Keratinocyte (primary cell): ENCODE data around the gene TMEM138. TPM values are rescaled to one million over a fixed set of nuclear protein-coding genes. Genes with fewer than 3 reads are reported as not detected.
"Not testable (repeated sequence)": the region's sequence is repeated elsewhere in the genome, so short reads cannot be mapped to it uniquely, and the experiment has no call there.

Experiments used
- DNase-seq: peaks from one replicate; pipeline ENCODE4 v3.0.0-alpha.2; 2011; ENCODE audit warnings: low read depth, missing footprints, low spot score
- FAIRE-seq: peaks from 2 replicates; lab custom pipeline; 2011; peaks lifted over from hg19 to GRCh38; lab: Jason Lieb, UNC
- H2AFZ ChIP-seq: 2 replicates; pipeline ENCODE4 v1.6.0; 2012; ENCODE audit warnings: low read length, control low read depth, inconsistent platforms; ENCODE audit not compliant: control insufficient read depth
- H3K27ac ChIP-seq: 2 replicates; pipeline ENCODE4 v1.5.1; 2011; ENCODE audit warnings: low read length; ENCODE audit not compliant: control insufficient read depth, insufficient read depth
- H3K27me3 ChIP-seq: 3 replicates; pipeline ENCODE4 v1.6.0; 2011; ENCODE audit warnings: low read length; ENCODE audit not compliant: control insufficient read depth, insufficient read depth; ENCODE audit errors: extremely low read depth
- H3K36me3 ChIP-seq, 2 experiments: 2 replicates in 1 of 2; 3 replicates in 1 of 2; pipeline ENCODE4 v1.5.1; 2011; ENCODE audit warnings: low read length in 2 of 2, mild to moderate bottlenecking in 1 of 2; ENCODE audit not compliant: control insufficient read depth in 2 of 2, insufficient read depth in 2 of 2; ENCODE audit errors: extremely low read depth in 1 of 2
- H3K4me1 ChIP-seq: 3 replicates; pipeline ENCODE4 v1.5.1; 2011; ENCODE audit warnings: low read length; ENCODE audit not compliant: control insufficient read depth, insufficient read depth; ENCODE audit errors: extremely low read depth
- H3K4me2 ChIP-seq: 3 replicates; pipeline ENCODE4 v1.6.0; 2011; ENCODE audit warnings: low read depth, low read length; ENCODE audit not compliant: control insufficient read depth, insufficient read depth; ENCODE audit errors: extremely low read depth
- H3K4me3 ChIP-seq, 3 experiments: fragments of 200-600 bp in 1 of 3; sonication (generic) in 1 of 3; 2 replicates in 2 of 3; 3 replicates in 1 of 3; pipeline ENCODE4 v1.5.1; 2011 to 2016; ENCODE audit warnings: low read length in 3 of 3, mild to moderate bottlenecking in 3 of 3, control low read depth in 2 of 3, inconsistent platforms in 1 of 3, low read depth in 1 of 3, mixed read lengths in 1 of 3, mixed run types in 1 of 3, moderate library complexity in 1 of 3; ENCODE audit not compliant: control insufficient read depth in 2 of 3, insufficient read depth in 2 of 3; ENCODE audit errors: extremely low read depth in 1 of 3
- H3K79me2 ChIP-seq: 2 replicates; pipeline ENCODE4 v1.6.0; 2012; ENCODE audit warnings: low read length; ENCODE audit not compliant: control insufficient read depth, insufficient read depth
- H3K9ac ChIP-seq: 3 replicates; pipeline ENCODE4 v1.6.0; 2011; ENCODE audit warnings: low read length; ENCODE audit not compliant: control insufficient read depth, insufficient read depth; ENCODE audit errors: extremely low read depth
- H3K9me1 ChIP-seq: 3 replicates; pipeline ENCODE4 v1.6.0; 2011; ENCODE audit warnings: low read length; ENCODE audit not compliant: control insufficient read depth, insufficient read depth; ENCODE audit errors: extremely low read depth
- H3K9me3 ChIP-seq: 2 replicates; pipeline ENCODE4 v1.5.1; 2012; ENCODE audit warnings: low read depth, low read length; ENCODE audit not compliant: control insufficient read depth
- H4K20me1 ChIP-seq: 3 replicates; pipeline ENCODE4 v1.6.0; 2011; ENCODE audit warnings: low read length; ENCODE audit not compliant: control insufficient read depth, insufficient read depth; ENCODE audit errors: extremely low read depth
- EZH2 ChIP-seq: IDR thresholded peaks from one replicate; pipeline ENCODE4 v1.6.1; 2012; ENCODE audit warnings: inconsistent platforms, mild to moderate bottlenecking, low read length, moderate library complexity
- dilution Hi-C: fragments of 300-500 bp; cut with MboI; formaldehyde crosslinking; loops from one replicate; pipeline ENCODE4 v1.7.0; 2020; ENCODE audit warnings: low sequenced_read_pairs; ENCODE audit not compliant: extremely low pct_ligation_motif_present
- polyA plus RNA-seq, 5 experiments: library from polyadenylated mRNA; depleted of rRNA in 3 of 5; stranded (reverse) in 3 of 5; stranded (forward) in 1 of 5; unstranded in 1 of 5; fragments of >200 nt; gene quantifications; 1 replicate in 1 of 5; 2 replicates in 3 of 5; 3 replicates in 1 of 5; pipeline versions ENCODE4 v1.2.1 to v1.2.3, GENCODE V29; 2011 to 2012; ENCODE audit warnings: missing spikeins in 2 of 5, low read depth in 1 of 5, low replicate concordance in 1 of 5
- TF ChIP-seq, protein P1 (sequence below), 3 experiments: IDR thresholded peaks in 1 of 3; conservative IDR thresholded peaks in 1 of 3; optimal IDR thresholded peaks in 1 of 3; 2 replicates in 2 of 3; 3 replicates in 1 of 3; pipeline versions ENCODE3 to v1.5.1; 2011; ENCODE audit warnings: low read length in 3 of 3, mild to moderate bottlenecking in 3 of 3, moderate library complexity in 2 of 3, control low read depth in 1 of 3, inconsistent platforms in 1 of 3; ENCODE audit not compliant: insufficient read depth in 2 of 3; ENCODE audit errors: extremely low read depth in 1 of 3

The TMEM138 gene
- polyA plus RNA-seq, 1 donor (not counting 4 experiments of a cell fraction or from before 2014, with no cell fraction given) = 85.4 TPM

DNA sequence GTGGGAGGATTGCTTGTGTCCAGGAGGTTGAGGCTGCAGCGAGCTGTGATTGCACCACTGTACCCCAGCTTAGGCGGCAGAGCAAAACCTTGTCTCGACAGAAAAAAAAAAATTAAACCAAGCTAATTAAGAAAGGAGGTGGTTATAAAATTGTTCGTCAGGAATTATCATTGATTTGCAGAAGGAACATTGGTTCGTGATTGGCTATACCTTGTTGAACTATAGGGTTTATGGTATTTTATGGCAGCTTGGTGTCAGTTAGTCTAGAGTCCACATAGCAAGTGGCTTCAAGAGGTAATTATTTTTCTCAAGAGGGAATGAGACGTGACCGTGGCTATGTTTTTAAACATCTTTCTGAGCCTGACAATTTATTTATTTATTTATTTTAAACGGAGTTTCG is 18.7 kb downstream of the TMEM138 start:
- Histone ChIP-seq H3K27me3 (no peaks in the 10 kb centered on the region), H3K27ac (no peak overlapping the region), H3K9me3 (no peaks in the 10 kb centered on the region), H3K9me1 (no peaks in the 10 kb centered on the region), H3K36me3 (peaks cover 0 to 6% of the 10 kb centered on the region in 2 experiments), H3K4me2 (no peak overlapping the region), H3K79me2 (no peaks in the 10 kb centered on the region), H2AFZ (no peak overlapping the region), H3K4me1 (peaks cover 25% of the 10 kb centered on the region), H3K9ac (no peak overlapping the region), H4K20me1 (no peaks in the 10 kb centered on the region), H3K4me3 (no peak overlapping the region)
- FAIRE-seq (no peak), DNase-seq (no peak)
- TF ChIP-seq EZH2 = no peak
- TF ChIP-seq, protein P1, sequence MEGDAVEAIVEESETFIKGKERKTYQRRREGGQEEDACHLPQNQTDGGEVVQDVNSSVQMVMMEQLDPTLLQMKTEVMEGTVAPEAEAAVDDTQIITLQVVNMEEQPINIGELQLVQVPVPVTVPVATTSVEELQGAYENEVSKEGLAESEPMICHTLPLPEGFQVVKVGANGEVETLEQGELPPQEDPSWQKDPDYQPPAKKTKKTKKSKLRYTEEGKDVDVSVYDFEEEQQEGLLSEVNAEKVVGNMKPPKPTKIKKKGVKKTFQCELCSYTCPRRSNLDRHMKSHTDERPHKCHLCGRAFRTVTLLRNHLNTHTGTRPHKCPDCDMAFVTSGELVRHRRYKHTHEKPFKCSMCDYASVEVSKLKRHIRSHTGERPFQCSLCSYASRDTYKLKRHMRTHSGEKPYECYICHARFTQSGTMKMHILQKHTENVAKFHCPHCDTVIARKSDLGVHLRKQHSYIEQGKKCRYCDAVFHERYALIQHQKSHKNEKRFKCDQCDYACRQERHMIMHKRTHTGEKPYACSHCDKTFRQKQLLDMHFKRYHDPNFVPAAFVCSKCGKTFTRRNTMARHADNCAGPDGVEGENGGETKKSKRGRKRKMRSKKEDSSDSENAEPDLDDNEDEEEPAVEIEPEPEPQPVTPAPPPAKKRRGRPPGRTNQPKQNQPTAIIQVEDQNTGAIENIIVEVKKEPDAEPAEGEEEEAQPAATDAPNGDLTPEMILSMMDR (optimal IDR thresholded peaks at IDR 0.05 in 1 of 3, IDR thresholded peaks at IDR 0.05 in 1 of 3, conservative IDR thresholded peaks at IDR 0.05 in 1 of 3; ENCODE audit: extremely low read depth in 1 of 3, insufficient read depth in 2 of 3, low read length in 3 of 3) = no peak
- dilution Hi-C loops = no loop called here

DNA sequence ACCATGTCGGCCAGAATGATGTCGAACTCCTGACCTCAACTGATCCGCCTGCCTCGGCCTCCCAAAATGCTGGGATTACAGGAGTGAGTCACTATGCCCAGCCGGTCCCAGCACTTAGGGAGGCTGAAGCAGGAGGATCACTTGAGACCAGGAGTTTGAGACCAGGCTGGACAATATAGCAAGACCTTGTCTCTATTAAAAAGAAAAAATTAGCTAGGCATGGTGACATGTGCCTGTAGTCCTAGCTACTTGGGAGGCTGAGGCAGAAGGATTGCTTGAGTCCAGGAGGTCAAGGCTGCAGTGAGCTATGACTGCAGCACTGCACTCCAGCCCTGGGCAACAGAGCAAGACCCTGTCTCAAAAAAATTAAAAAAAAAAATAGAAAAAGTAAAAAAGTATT is 21.7 kb downstream of the TMEM138 start:
- H3K79me2 ChIP-seq, H3K4me2 ChIP-seq, H3K27ac ChIP-seq, FAIRE-seq, H3K9me3 ChIP-seq, H3K27me3 ChIP-seq, H4K20me1 ChIP-seq, H3K9me1 ChIP-seq, dilution Hi-C loops, DNase-seq, H3K4me1 ChIP-seq, H2AFZ ChIP-seq, H3K4me3 ChIP-seq, H3K36me3 ChIP-seq, H3K9ac ChIP-seq: not testable (repeated sequence)
